Hippocampal formation (tissue), 2 donors: ENCODE results near the gene MRPL54.
"Not testable (repeated sequence)": the region's sequence is repeated elsewhere in the genome, so short reads cannot be mapped to it uniquely, and the experiment has no call there.

ENCODE experiments used
- DNase-seq, 2 donors: peaks; one replicate each; lab custom pipeline; 2025; lab: John Stamatoyannopoulos, UW

The MRPL54 gene

DNA sequence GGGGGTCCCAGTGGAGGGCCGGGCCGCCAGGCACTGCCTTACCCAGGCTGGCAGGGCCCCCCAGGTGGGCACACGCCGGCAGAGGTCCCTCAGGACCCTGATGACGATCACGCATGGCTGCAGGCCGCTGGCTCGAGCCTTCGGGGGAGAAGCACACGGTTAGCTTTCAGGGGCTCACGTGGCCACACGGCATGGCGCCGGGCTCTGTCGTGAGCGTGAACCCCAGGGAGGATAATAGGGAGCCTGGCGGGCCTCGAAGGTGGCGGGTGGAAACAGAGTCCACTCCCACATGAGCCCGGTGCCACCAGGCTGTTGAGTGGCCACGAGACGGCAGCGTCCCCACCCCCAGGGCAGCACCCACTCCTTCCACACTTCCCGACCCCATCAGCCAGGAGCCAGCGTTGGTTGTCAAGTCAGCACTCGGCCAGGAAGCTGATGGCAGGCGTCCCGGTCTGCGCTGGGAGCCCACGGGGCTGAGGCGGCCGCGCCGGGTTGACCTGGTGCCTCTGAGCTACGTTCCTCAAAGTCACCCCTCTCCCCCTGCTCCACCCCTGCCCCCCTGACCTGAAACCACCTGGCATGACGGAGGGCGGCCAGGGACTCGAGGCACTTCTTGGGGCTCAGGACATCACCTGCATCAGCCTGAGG is 48.4 kb downstream of the MRPL54 start:
- DNase-seq = no peak

DNA sequence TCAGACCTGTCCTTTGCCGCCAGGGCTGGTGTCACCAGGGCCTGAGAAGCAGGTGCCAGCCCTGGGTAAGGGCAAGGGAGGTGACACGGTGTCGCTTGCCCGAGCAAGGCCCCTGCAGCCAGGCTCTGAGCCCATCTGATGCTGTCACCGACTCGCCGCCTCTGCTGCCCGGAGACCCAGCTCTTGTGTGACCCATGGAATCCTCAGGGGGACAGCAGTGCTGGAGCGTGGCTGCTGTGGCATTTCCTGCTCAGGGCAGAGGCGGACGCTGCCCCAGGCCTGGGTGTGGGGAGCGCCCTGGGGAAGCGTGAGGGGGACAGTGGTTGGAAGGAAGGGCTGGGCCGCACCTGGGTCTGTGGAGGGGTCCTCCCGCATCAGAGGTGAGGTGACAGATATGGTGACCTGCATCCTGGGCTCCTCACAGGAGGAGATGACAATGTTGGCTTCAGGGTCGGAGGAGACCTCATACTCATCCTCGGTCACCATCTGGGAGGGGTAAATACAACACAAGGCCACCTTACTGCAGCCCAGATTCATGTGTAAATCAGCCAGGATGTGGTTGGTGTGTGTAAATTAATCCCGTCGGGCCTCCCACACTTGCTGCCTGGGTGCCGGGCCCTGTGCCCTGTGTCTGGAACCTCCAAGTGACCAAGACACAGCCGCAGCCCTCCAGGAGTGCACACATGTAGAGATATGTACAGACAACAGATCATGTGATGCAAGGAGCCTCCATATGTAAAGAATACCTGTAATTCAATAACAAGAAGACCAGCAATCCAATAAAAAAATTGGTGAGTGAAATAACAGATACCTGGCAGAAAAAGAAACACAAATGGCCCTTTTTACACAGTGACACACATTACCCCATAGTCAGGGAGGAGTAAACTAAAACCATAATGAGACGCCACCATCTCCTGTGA is 51.3 kb downstream of the MRPL54 start:
- DNase-seq = no peak

DNA sequence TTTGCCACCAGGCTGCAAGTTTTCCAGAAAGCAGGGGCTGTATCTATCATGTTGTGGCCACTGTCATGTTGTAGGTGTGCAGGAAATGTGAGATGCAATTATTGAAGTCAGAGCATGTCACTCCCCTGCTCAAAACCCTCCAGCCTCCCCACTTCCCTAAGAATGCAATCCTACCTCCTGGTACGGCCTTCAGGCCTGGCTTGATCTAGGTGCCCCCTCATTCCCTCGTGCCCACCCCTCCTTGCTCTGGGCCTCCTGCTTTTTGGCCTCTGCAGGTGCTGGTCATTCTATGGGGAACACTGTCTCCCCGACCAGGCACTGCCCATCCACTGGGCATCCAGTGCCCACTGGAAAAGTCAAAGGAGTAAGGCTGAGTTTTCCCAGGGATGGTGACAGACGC is 52.2 kb downstream of the MRPL54 start:
- no peak for DNase-seq

DNA sequence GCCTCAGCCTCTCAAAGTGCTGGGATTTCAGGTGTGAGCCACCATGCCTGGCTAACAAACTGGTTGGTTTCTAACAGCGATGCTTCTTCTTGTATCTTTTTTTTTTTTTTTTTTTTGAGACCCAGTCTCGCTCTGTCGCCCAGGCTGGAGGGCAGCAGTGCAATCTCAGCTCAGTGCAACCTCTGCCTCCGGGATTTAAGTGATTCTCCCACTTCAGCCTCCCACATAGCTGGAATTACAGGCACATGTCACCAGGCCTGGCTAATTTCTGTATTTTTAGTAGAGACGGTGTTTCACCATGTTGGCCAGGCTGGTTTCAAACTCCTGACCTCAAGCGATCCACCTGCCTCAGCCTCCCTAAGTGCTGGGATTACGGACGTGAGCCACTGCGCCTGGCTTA is 53.7 kb downstream of the MRPL54 start:
- DNase-seq = not testable (repeated sequence)

DNA sequence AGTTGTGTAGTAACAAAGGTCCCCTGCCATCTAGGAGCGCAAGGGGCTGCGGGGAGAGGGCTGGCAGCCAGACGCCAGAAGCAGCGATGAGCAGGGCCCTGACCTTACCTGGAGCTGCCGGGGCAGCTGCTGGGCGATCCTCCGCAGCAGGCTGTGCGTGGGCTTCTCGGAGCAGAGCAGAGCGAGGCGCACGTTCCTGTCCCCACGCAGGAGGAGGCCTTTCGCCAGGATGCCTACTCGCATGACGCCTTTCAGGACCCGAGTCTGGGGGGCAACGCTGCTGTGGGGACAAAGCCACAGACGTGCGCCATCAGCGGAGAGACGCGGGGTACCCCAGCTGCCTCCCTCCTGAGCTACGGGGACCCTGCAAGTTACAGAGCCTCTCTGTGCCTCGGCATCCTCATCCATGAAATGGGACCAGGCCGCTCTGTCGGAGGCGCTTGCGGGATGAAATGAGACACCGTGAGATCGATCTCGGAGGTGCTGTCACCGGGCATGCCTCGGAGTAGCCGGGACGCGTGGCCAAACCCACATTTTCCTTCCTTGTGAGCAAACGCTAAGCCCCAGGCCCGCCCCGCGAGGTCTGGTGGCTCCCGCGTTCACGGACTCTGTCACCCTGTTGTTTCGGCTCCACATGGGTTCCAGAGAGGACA is 54.2 kb downstream of the MRPL54 start:
- no peak for DNase-seq
